ENCODE data around the gene PRLH.

The PRLH gene

GRCh38 chr2:237573721-237574415 is 7.5 kb downstream of the PRLH start:
- Histone ChIP-seq H3K4me3 (replicated peaks; ENCODE audit: insufficient read depth, low read length) (no peak overlapping the region), H3K27me3 (ENCODE audit: insufficient read depth, poor library complexity, severe bottlenecking) (no peaks in the 10 kb centered on the region), H3K27ac (replicated peaks) (no peak overlapping the region)
- TF ChIP-seq GABPA (IDR thresholded peaks at IDR 0.05; ENCODE audit: low read depth) = no peak
- no peak for TF ChIP-seq SPI1 (IDR thresholded peaks at IDR 0.05; ENCODE audit: borderline replicate concordance, low read depth)
- DNase-seq (ENCODE audit: low read depth in 1 of 2, low spot score in 1 of 2) = no peak

GRCh38 chr2:237574467-237574866 is 8.1 kb downstream of the PRLH start:
- DNase-seq (ENCODE audit: low read depth in 1 of 2, low spot score in 1 of 2) = no peak
- no peak overlapping the region for H3K4me3 ChIP-seq (replicated peaks; ENCODE audit: insufficient read depth, low read length)
- H3K27me3 ChIP-seq (ENCODE audit: insufficient read depth, poor library complexity, severe bottlenecking) = no peaks in the 10 kb centered on the region
- TF ChIP-seq POLR2AphosphoS5 (IDR thresholded peaks at IDR 0.05; ENCODE audit: low read depth) (no peak), SPI1 (IDR thresholded peaks at IDR 0.05; ENCODE audit: borderline replicate concordance, low read depth) (no peak), GABPA (IDR thresholded peaks at IDR 0.05; ENCODE audit: low read depth) (no peak)
- TF ChIP-seq, protein P1, sequence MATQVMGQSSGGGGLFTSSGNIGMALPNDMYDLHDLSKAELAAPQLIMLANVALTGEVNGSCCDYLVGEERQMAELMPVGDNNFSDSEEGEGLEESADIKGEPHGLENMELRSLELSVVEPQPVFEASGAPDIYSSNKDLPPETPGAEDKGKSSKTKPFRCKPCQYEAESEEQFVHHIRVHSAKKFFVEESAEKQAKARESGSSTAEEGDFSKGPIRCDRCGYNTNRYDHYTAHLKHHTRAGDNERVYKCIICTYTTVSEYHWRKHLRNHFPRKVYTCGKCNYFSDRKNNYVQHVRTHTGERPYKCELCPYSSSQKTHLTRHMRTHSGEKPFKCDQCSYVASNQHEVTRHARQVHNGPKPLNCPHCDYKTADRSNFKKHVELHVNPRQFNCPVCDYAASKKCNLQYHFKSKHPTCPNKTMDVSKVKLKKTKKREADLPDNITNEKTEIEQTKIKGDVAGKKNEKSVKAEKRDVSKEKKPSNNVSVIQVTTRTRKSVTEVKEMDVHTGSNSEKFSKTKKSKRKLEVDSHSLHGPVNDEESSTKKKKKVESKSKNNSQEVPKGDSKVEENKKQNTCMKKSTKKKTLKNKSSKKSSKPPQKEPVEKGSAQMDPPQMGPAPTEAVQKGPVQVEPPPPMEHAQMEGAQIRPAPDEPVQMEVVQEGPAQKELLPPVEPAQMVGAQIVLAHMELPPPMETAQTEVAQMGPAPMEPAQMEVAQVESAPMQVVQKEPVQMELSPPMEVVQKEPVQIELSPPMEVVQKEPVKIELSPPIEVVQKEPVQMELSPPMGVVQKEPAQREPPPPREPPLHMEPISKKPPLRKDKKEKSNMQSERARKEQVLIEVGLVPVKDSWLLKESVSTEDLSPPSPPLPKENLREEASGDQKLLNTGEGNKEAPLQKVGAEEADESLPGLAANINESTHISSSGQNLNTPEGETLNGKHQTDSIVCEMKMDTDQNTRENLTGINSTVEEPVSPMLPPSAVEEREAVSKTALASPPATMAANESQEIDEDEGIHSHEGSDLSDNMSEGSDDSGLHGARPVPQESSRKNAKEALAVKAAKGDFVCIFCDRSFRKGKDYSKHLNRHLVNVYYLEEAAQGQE (IDR thresholded peaks at IDR 0.05; ENCODE audit: insufficient replicate concordance, low read depth) = no peak
- TF ChIP-seq, protein P2, sequence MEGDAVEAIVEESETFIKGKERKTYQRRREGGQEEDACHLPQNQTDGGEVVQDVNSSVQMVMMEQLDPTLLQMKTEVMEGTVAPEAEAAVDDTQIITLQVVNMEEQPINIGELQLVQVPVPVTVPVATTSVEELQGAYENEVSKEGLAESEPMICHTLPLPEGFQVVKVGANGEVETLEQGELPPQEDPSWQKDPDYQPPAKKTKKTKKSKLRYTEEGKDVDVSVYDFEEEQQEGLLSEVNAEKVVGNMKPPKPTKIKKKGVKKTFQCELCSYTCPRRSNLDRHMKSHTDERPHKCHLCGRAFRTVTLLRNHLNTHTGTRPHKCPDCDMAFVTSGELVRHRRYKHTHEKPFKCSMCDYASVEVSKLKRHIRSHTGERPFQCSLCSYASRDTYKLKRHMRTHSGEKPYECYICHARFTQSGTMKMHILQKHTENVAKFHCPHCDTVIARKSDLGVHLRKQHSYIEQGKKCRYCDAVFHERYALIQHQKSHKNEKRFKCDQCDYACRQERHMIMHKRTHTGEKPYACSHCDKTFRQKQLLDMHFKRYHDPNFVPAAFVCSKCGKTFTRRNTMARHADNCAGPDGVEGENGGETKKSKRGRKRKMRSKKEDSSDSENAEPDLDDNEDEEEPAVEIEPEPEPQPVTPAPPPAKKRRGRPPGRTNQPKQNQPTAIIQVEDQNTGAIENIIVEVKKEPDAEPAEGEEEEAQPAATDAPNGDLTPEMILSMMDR (IDR thresholded peaks at IDR 0.05; ENCODE audit: insufficient read depth, low read length) = no peak
- H3K27ac ChIP-seq (replicated peaks) = no peak overlapping the region

GRCh38 chr2:237574894-237575868 is 8.8 kb downstream of the PRLH start:
- Histone ChIP-seq H3K27me3 (ENCODE audit: insufficient read depth, poor library complexity, severe bottlenecking) (peaks cover 2% of the 10 kb centered on the region), H3K27ac (replicated peaks) (no peak overlapping the region), H3K4me3 (replicated peaks; ENCODE audit: insufficient read depth, low read length) (no peak overlapping the region)
- TF ChIP-seq GABPA (IDR thresholded peaks at IDR 0.05; ENCODE audit: low read depth) (no peak), SPI1 (IDR thresholded peaks at IDR 0.05; ENCODE audit: borderline replicate concordance, low read depth) (no peak), POLR2AphosphoS5 (IDR thresholded peaks at IDR 0.05; ENCODE audit: low read depth) (no peak)
- TF ChIP-seq, protein P1 (IDR thresholded peaks at IDR 0.05; ENCODE audit: insufficient replicate concordance, low read depth) = no peak
- TF ChIP-seq, protein P2 (IDR thresholded peaks at IDR 0.05; ENCODE audit: insufficient read depth, low read length) = no peak
- DNase-seq (ENCODE audit: low read depth in 1 of 2, low spot score in 1 of 2) = no peak

All from HL-60 (cell line).